Trophoblast cell (in vitro differentiated cells and primary cell): ENCODE data around the gene STAMBPL1.

Experiments
- DNase-seq, 2 donors: peaks; one replicate each; pipeline ENCODE4 v3.0.0-alpha.2; 2016
- H2AFZ ChIP-seq: 2 replicates; pipeline ENCODE4 v1.6.1; 2013; ENCODE audit warnings: low read length, moderate library complexity, mild to moderate bottlenecking; ENCODE audit not compliant: insufficient read depth, poor library complexity
- H2AK5ac ChIP-seq: 2 replicates; pipeline ENCODE4 v1.6.1; 2013; ENCODE audit warnings: mild to moderate bottlenecking, low read length
- H2BK120ac ChIP-seq: 2 replicates; pipeline ENCODE4 v1.6.1; 2013; ENCODE audit warnings: low read length, mild to moderate bottlenecking, moderate library complexity; ENCODE audit not compliant: insufficient read depth, poor library complexity
- H2BK12ac ChIP-seq: 2 replicates; pipeline ENCODE4 v1.6.1; 2013; ENCODE audit warnings: mild to moderate bottlenecking, low read length, moderate library complexity
- H2BK5ac ChIP-seq: 2 replicates; pipeline ENCODE4 v1.6.1; 2013; ENCODE audit warnings: low read length, low read depth, moderate library complexity, mild to moderate bottlenecking; ENCODE audit not compliant: poor library complexity
- H3K14ac ChIP-seq: 2 replicates; pipeline ENCODE4 v1.6.1; 2013; ENCODE audit warnings: mild to moderate bottlenecking, low read length
- H3K18ac ChIP-seq: 2 replicates; pipeline ENCODE4 v1.6.1; 2013; ENCODE audit warnings: mild to moderate bottlenecking, low read length
- H3K23ac ChIP-seq: 2 replicates; pipeline ENCODE4 v1.6.1; 2013; ENCODE audit warnings: low read length
- H3K27ac ChIP-seq: 2 replicates; pipeline ENCODE4 v1.5.1; 2013; ENCODE audit warnings: low read depth, mild to moderate bottlenecking, inconsistent platforms, low read length, moderate library complexity
- H3K27me3 ChIP-seq: 2 replicates; pipeline ENCODE4 v1.6.1; 2013; ENCODE audit warnings: inconsistent platforms, mild to moderate bottlenecking, low read length, moderate library complexity; ENCODE audit not compliant: insufficient read depth
- H3K36me3 ChIP-seq, 2 experiments: 1 replicate in 1 of 2; 2 replicates in 1 of 2; pipeline ENCODE4 v1.6.1; 2013; ENCODE audit warnings: low read length in 2 of 2, mild to moderate bottlenecking in 2 of 2, moderate library complexity in 1 of 2; ENCODE audit not compliant: insufficient read depth in 2 of 2, control insufficient read depth in 1 of 2
- H3K4ac ChIP-seq: 2 replicates; pipeline ENCODE4 v1.6.1; 2013; ENCODE audit warnings: low read depth, mild to moderate bottlenecking, low read length, moderate library complexity
- H3K4me1 ChIP-seq, 2 experiments: 1 replicate in 1 of 2; 2 replicates in 1 of 2; pipeline ENCODE4 v1.6.1; 2013; ENCODE audit warnings: low read length in 2 of 2, mild to moderate bottlenecking in 2 of 2, moderate library complexity in 1 of 2; ENCODE audit not compliant: insufficient read depth in 2 of 2, control insufficient read depth in 1 of 2
- H3K4me2 ChIP-seq: 2 replicates; pipeline ENCODE4 v1.6.1; 2013; ENCODE audit warnings: inconsistent platforms, mild to moderate bottlenecking, low read length, moderate library complexity
- H3K4me3 ChIP-seq: 2 replicates; pipeline ENCODE4 v1.5.1; 2013; ENCODE audit warnings: mild to moderate bottlenecking, low read depth, low read length, inconsistent platforms
- H3K79me1 ChIP-seq: one replicate; pipeline ENCODE4 v1.6.1; 2013; ENCODE audit warnings: low read length
- H3K79me2 ChIP-seq: 2 replicates; pipeline ENCODE4 v1.6.1; 2013; ENCODE audit warnings: low read length, mild to moderate bottlenecking; ENCODE audit not compliant: control insufficient read depth, insufficient read depth, poor library complexity
- H3K9ac ChIP-seq: 2 replicates; pipeline ENCODE4 v1.6.1; 2013; ENCODE audit warnings: mild to moderate bottlenecking, low read length
- H3K9me3 ChIP-seq: 2 replicates; pipeline ENCODE4 v1.6.1; 2013; ENCODE audit warnings: low read depth, mild to moderate bottlenecking, control low read depth, inconsistent platforms, low read length; ENCODE audit not compliant: insufficient read depth
- H4K12ac ChIP-seq: 2 replicates; pipeline ENCODE4 v1.6.1; 2013; ENCODE audit warnings: low read depth, mild to moderate bottlenecking, low read length, moderate library complexity
- H4K8ac ChIP-seq: 2 replicates; pipeline ENCODE4 v1.6.1; 2013; ENCODE audit warnings: low read depth, mild to moderate bottlenecking, low read length, moderate library complexity
- H4K91ac ChIP-seq: one replicate; pipeline ENCODE4 v1.6.1; 2013; ENCODE audit warnings: low read depth, mild to moderate bottlenecking, low read length, moderate library complexity
- WGBS: extraction: QIAGEN DNeasy Blood & Tissue Kit; methylation state at CpG from one replicate; pipeline ENCODE4 v1.1.7; 2013; ENCODE audit warnings: missing lambda C conversion rate; ENCODE audit not compliant: insufficient read length, insufficient coverage; ENCODE audit errors: extremely low coverage; 5-methylcytosine and 5-hydroxymethylcytosine counted together

Gene STAMBPL1

DNA sequence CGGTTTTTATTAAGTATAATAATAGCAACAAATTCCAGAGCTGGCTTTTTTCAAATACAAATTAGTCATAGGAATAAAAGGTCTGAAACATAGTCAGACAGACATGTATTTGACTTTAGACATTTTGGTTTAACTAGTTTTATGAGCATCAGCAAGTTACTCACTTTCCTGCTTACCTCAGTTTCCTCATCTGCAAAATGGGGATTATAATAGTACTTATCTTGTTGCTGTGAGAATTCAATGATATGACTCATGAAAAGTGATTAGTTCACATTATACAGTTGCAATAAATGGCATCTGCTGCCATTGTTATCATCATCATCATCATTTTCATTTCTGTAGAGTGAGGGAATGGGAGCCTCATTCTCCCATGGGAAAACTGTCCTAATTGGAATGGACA lies 39.0 kb downstream of the STAMBPL1 start:
- Histone ChIP-seq H3K9ac (no peak overlapping the region), H3K9me3 (no peaks in the 10 kb centered on the region), H4K8ac (no peak overlapping the region), H3K14ac (no peak overlapping the region), H2BK12ac (no peak overlapping the region), H4K12ac (no peak overlapping the region), H3K27ac (no peak overlapping the region), H2AFZ (no peak overlapping the region), H3K79me1 (no peaks in the 10 kb centered on the region), H3K36me3 (no peaks in the 10 kb centered on the region), H3K4ac (no peak overlapping the region), H2BK120ac (no peak overlapping the region), H3K4me1 (peaks cover 0 to 5% of the 10 kb centered on the region in 2 experiments), H3K18ac (no peak overlapping the region), H2BK5ac (no peak overlapping the region), H3K4me3 (no peak overlapping the region), H3K79me2 (no peaks in the 10 kb centered on the region), H4K91ac (no peak overlapping the region), H3K27me3 (no peaks in the 10 kb centered on the region), H3K23ac (no peak overlapping the region), H2AK5ac (no peak overlapping the region), H3K4me2 (no peak overlapping the region)
- WGBS = no CpG with 5 or more reads among the region's 1 CpG
- DNase-seq = no peak

DNA sequence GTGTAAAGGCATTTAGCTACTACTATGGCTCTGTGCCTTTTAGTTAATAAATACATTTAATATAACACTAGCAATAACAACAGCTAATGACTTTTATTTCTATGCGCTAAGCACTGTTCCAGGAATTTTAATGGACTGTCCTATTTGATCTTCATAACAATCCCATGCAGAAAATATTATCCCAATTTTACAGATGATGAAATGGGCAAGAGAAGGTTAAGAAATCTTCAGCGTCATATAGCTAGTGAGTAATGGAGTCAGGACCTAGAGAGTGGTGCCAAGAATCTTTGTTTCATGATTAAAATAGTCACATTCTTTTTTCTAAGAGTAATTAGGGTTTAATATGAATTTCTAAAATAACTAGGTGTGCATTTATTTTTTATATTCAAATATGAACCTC lies 40.2 kb downstream of the STAMBPL1 start:
- no peak overlapping the region for H2BK12ac ChIP-seq
- no peaks in the 10 kb centered on the region for H3K79me1 ChIP-seq
- H3K9ac ChIP-seq = no peak overlapping the region
- no peaks in the 10 kb centered on the region for H3K36me3 ChIP-seq
- H3K14ac ChIP-seq = no peak overlapping the region
- no peak overlapping the region for H3K4me2 ChIP-seq
- no peak overlapping the region for H4K8ac ChIP-seq
- no peak overlapping the region for H2BK120ac ChIP-seq
- no peak overlapping the region for H2AK5ac ChIP-seq
- no peaks in the 10 kb centered on the region for H3K27me3 ChIP-seq
- no peak overlapping the region for H3K4me3 ChIP-seq
- no peak for DNase-seq
- no CpG with 5 or more reads among the region's 2 CpGs for WGBS
- no peak overlapping the region for H3K4ac ChIP-seq
- H3K79me2 ChIP-seq = no peaks in the 10 kb centered on the region
- H3K18ac ChIP-seq = no peak overlapping the region
- no peaks in the 10 kb centered on the region for H3K9me3 ChIP-seq
- no peak overlapping the region for H3K27ac ChIP-seq
- H3K4me1 ChIP-seq = peaks cover 0 to 5% of the 10 kb centered on the region in 2 experiments
- H3K23ac ChIP-seq = no peak overlapping the region
- H2AFZ ChIP-seq = no peak overlapping the region
- no peak overlapping the region for H2BK5ac ChIP-seq
- no peak overlapping the region for H4K12ac ChIP-seq
- no peak overlapping the region for H4K91ac ChIP-seq

- Histone ChIP-seq H3K4me2 (no peak overlapping the region), H2AK5ac (no peak overlapping the region), H3K36me3 (no peaks in the 10 kb centered on the region), H4K91ac (no peak overlapping the region), H3K27ac (no peak overlapping the region), H2BK12ac (no peak overlapping the region), H3K79me2 (no peaks in the 10 kb centered on the region), H2BK120ac (no peak overlapping the region), H4K8ac (no peak overlapping the region), H2AFZ (no peak overlapping the region), H3K4ac (no peak overlapping the region), H4K12ac (no peak overlapping the region), H3K9me3 (no peaks in the 10 kb centered on the region), H3K18ac (no peak overlapping the region), H3K27me3 (no peaks in the 10 kb centered on the region), H3K4me1 (no peaks in the 10 kb centered on the region), H3K23ac (no peak overlapping the region), H2BK5ac (no peak overlapping the region), H3K4me3 (no peak overlapping the region), H3K9ac (no peak overlapping the region), H3K79me1 (no peaks in the 10 kb centered on the region), H3K14ac (no peak overlapping the region)
- WGBS = no CpG with 5 or more reads among the region's 3 CpGs
- DNase-seq = no peak
These were observed 41.0 kb downstream of the STAMBPL1 start for GRCh38 chr10:88920986-88921593.

DNA sequence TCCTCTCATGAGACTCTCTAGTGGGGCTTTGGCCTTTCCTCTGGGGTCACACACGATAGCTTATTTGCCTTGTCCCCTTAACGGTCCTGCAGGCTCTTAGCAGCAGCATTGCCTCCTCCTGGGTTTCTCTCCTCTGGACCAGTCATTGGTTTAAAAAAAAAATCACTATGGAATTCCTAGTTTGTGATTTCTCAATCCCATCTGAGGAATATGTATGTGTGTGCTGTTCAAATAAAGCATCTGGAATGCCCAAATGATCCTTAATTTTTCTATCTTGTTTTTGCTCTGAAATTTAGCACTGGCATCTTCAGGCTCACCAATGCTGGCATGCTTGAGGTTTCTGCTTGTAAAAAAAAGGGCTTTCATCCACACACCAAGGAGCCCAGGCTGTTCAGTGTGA lies 42.0 kb downstream of the STAMBPL1 start:
- Histone ChIP-seq H3K4me3 (no peak overlapping the region), H2AK5ac (no peak overlapping the region), H3K4me1 (no peaks in the 10 kb centered on the region), H3K14ac (no peak overlapping the region), H3K18ac (no peak overlapping the region), H3K27me3 (no peaks in the 10 kb centered on the region), H4K12ac (no peak overlapping the region), H3K23ac (no peak overlapping the region), H3K9me3 (no peaks in the 10 kb centered on the region), H4K8ac (no peak overlapping the region), H3K4me2 (no peak overlapping the region), H2BK12ac (no peak overlapping the region), H3K9ac (no peak overlapping the region), H2BK120ac (no peak overlapping the region), H2AFZ (no peak overlapping the region), H3K79me2 (no peaks in the 10 kb centered on the region), H3K4ac (no peak overlapping the region), H3K36me3 (no peaks in the 10 kb centered on the region), H4K91ac (no peak overlapping the region), H2BK5ac (no peak overlapping the region), H3K79me1 (no peaks in the 10 kb centered on the region), H3K27ac (no peak overlapping the region)
- no peak for DNase-seq
- no CpG with 5 or more reads among the region's 2 CpGs for WGBS
